C4-2B (cell line): ENCODE measurements around the gene ZBTB16.

Experiments
- H3K27ac ChIP-seq: fragments of 450-650 bp; 2 replicates; pipeline ENCODE4 v1.5.1; 2017
- ZFX ChIP-seq: fragments of 450-650 bp; IDR thresholded peaks from 2 replicates; pipeline ENCODE4 v1.6.1; 2017
- TF ChIP-seq, protein P1 (sequence below): fragments of 450-650 bp; conservative IDR thresholded peaks from 2 replicates; pipeline ENCODE4 v1.5.1; 2017; ENCODE audit warnings: mild to moderate bottlenecking

ZBTB16 gene

DNA sequence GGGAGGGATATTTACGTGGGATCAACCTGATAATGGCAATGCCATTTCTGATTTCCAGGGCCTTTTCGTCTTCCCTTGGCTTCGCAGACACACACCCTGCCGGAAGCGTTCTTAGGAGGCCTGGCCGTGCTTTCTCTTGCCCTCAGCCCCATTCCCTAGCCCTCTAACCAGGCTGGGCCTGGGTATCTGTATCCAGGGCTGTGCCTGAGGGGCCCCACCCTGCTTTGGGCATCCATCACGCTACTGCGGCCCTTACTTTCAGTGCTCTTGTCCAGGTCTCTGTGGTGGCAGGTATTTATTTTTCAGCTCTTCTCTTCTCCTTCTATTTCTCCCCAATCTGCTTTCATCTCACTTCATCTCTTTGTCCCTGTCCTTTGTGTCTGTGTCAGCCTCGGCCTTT, 105.0 kb downstream of the ZBTB16 start:
- TF ChIP-seq, protein P1, sequence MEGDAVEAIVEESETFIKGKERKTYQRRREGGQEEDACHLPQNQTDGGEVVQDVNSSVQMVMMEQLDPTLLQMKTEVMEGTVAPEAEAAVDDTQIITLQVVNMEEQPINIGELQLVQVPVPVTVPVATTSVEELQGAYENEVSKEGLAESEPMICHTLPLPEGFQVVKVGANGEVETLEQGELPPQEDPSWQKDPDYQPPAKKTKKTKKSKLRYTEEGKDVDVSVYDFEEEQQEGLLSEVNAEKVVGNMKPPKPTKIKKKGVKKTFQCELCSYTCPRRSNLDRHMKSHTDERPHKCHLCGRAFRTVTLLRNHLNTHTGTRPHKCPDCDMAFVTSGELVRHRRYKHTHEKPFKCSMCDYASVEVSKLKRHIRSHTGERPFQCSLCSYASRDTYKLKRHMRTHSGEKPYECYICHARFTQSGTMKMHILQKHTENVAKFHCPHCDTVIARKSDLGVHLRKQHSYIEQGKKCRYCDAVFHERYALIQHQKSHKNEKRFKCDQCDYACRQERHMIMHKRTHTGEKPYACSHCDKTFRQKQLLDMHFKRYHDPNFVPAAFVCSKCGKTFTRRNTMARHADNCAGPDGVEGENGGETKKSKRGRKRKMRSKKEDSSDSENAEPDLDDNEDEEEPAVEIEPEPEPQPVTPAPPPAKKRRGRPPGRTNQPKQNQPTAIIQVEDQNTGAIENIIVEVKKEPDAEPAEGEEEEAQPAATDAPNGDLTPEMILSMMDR = no peak
- no peak for TF ChIP-seq ZFX
- H3K27ac ChIP-seq = peak overlapping the region; percentile 100

DNA sequence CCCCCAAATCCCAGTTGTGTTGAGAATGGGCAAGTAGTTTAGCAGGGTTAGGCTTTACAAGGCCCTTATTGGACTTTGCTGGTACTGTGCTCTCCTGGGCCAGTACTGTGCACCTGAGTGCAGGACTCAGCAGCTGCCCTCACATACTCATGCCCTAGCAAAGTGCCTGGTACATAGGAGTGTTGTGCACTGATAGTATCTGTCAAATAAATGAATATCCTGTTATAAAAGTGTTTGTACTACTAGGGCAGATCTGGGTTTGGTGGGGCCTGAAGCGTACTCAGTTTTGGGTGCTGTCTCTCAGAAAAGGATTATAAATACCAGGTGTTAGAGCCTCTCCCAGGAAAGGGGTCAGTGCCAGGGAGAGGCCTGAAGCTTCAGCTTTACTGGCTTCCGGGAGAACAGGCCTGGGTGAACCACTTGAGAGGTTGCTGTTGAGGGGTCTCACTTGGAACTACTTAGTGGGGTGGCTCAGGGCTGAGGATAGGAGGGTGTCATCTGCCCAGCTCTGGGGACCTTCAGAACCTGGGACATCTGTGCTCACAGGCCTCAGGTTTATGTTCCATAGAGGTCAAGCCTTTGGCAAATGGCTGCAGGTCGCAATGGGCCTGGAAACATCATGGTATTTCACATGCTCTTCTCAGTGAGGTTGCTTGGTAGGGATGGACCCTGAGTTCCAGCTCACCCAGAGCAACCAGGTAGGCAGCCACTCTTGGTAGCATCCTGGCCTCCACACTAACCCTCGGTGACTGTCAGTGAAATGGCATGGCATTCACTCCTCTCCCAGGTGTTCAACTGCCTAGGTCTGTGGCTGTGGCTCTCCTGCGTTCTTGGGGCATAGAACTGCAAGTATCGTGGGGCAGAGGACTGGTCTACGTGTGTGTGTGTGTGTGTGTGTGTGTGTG, 106.1 kb downstream of the ZBTB16 start:
- TF ChIP-seq ZFX = peak; percentile 53
- TF ChIP-seq, protein P1 = no peak
- peak overlapping the region; percentile 100 for H3K27ac ChIP-seq

DNA sequence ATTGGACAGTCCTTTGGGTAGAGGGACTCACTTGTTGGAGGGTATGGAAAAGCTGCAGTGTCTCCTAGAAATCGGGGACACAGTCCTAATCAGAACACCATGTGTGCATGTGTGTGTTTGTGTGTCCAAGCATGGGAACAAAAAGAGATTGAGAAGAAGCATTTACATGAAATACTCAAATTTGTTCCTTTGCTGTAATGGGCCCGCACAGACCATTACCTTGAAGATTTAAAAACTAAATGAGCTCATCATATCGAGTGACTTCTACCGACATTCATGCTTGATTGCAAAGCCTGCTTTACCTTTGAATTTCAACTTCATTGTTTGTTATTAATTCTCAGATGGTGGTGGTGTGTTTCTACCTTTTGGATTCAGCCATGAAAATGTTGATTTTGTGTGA, 106.9 kb downstream of the ZBTB16 start:
- TF ChIP-seq, protein P1 = no peak
- TF ChIP-seq ZFX = no peak

GRCh38 chr11:114166897-114167323, 107.4 kb downstream of the ZBTB16 start:
- TF ChIP-seq, protein P1 = no peak
- TF ChIP-seq ZFX = no peak
- peak overlapping the region; percentile 100; the same call in 1 of the 2 replicates for H3K27ac ChIP-seq

More for the DNA sequence above, 106.9 kb downstream of the ZBTB16 start:
- H3K27ac ChIP-seq = peak overlapping the region; percentile 100

- TF ChIP-seq ZFX = no peak
- TF ChIP-seq, protein P1 = no peak
- H3K27ac ChIP-seq = peak overlapping the region; percentile 96
Measured at GRCh38 chr11:114167355-114167754, 107.8 kb downstream of the ZBTB16 start.

GRCh38 chr11:114167771-114168448, 108.4 kb downstream of the ZBTB16 start:
- no peak for TF ChIP-seq ZFX
- TF ChIP-seq, protein P1 = no peak
- peak overlapping the region; percentile 96 for H3K27ac ChIP-seq

DNA sequence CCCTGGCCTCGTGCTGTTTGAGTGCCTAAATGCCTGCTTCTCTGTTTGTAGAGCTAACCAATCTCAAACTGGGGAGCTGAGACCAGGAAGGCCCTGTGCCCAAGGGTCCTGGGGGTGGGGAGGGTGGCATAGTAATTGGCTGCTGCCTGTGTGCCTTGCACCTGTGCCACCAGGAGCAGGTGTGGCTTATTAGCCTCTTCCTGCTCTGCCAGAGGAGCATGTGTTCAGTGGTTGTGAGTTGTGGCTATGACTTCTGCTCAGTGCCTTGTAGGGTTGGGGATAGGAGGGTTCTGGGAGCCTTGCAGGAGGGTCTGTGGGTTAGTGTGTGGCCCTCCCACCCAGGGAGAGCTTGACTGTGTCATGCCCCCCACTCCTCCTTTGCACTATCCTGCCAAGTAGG, 109.2 kb downstream of the ZBTB16 start:
- no peak for TF ChIP-seq ZFX
- TF ChIP-seq, protein P1 = no peak

More for the DNA sequence above, 109.2 kb downstream of the ZBTB16 start:
- peak overlapping the region; percentile 96 for H3K27ac ChIP-seq
